Measurements from ENCODE around the gene FAM32A. TPM values are rescaled to one million over a fixed set of nuclear protein-coding genes. Genes with fewer than 3 reads are reported as not detected.
A peak's percentile ranks its signal among the peaks of the same experiment; 100 is the strongest.

The FAM32A gene
- total and polyA plus RNA-seq, 2 of the 8 experiments (the other 6 are each of a cell fraction or from before 2014, with no cell fraction given), result 75.6 to 105 TPM

DNA sequence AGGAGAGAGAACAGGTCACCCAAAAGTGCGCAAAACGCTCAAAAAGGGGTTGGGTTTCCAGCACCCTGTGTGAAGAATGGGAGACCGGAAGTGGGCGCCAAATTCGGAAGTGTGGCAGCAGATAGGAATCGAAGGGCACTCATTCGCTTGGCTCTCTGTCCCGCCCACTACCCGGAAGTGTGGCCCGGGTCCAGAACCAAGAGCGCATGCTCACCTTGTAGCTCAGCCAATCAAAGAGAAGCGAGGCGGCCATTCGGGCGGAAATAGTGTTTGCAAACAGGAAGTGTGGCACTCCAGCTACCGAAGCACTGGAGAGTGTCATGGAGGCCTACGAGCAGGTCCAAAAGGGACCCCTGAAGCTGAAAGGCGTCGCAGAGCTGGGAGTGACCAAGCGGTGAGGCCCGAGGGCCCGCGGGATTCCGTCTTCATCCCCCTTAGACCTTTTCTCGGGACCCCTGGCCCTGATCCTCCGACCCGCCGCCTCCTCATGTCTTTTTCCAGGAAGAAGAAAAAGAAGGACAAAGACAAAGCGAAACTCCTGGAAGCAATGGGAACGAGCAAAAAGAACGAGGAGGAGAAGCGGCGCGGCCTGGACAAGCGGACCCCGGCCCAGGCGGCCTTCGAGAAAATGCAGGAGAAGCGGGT is at the start of gene FAM32A (continued):
- peak; percentile 91 for TF ChIP-seq POLR2AphosphoS5 (IDR thresholded peaks at IDR 0.05; ENCODE audit: low read depth, low read length)
- TF ChIP-seq HDAC6 (IDR thresholded peaks at IDR 0.05; ENCODE audit: low read depth, low read length), result no peak
- no peak for TF ChIP-seq JUND (IDR thresholded peaks at IDR 0.05; ENCODE audit: low read length)
- no peak for TF ChIP-seq JUN (IDR thresholded peaks at IDR 0.05; ENCODE audit: low read depth, low read length)
- peak; percentile 93 for TF ChIP-seq TBP (IDR thresholded peaks at IDR 0.05; ENCODE audit: low read depth, low read length)
- 0 out of 4 replicates have a peak, but pooled peaks of 1 of the 2 experiments have one; percentile 28 for TF ChIP-seq SIN3A (conservative IDR thresholded peaks at IDR 0.05 in 1 of 2, IDR thresholded peaks at IDR 0.05 in 1 of 2; ENCODE audit: low read depth in 1 of 2, low read length in 2 of 2)
- peak; percentile 91 for TF ChIP-seq PHF8 (conservative IDR thresholded peaks at IDR 0.05; ENCODE audit: low read depth, low read length)
- TF ChIP-seq TAF1 (IDR thresholded peaks at IDR 0.05; ENCODE audit: low read depth, low read length), result peak; percentile 95
- TF ChIP-seq SRF (IDR thresholded peaks at IDR 0.05; ENCODE audit: low read depth, low read length), result peak; percentile 96
- TF ChIP-seq EP300 (IDR thresholded peaks at IDR 0.05; ENCODE audit: borderline replicate concordance in 1 of 2, low read depth in 2 of 2, low read length in 2 of 2), result no peak
- TF ChIP-seq NRF1 (IDR thresholded peaks at IDR 0.05; ENCODE audit: low read depth, low read length), result peak; percentile 74
- peak in 2 of 3 experiments; percentile 20 to 30; a peak in 2 of 4 replicates for TF ChIP-seq CTCF (IDR thresholded peaks at IDR 0.05; ENCODE audit: control extremely low read depth in 1 of 3, insufficient read depth in 1 of 3, low read depth in 1 of 3, low read length in 3 of 3)
- no peak for TF ChIP-seq SUZ12 (IDR thresholded peaks at IDR 0.05; ENCODE audit: low read length)
- TF ChIP-seq YY1 (IDR thresholded peaks at IDR 0.05; ENCODE audit: low read depth, low read length), result peak; percentile 96
- no peak for TF ChIP-seq SP4 (IDR thresholded peaks at IDR 0.05; ENCODE audit: low read length)
- TF ChIP-seq SIX5 (IDR thresholded peaks at IDR 0.05; ENCODE audit: low read depth, low read length), result peak; percentile 12; the same call in 1 of the 2 replicates
- TF ChIP-seq SAP30 (IDR thresholded peaks at IDR 0.05; ENCODE audit: insufficient read depth, insufficient replicate concordance, low read length), result peak; percentile 37
- no peak for TF ChIP-seq GTF2F1 (IDR thresholded peaks at IDR 0.05; ENCODE audit: borderline replicate concordance, low read depth, low read length)
- no peak for TF ChIP-seq ZNF274 (IDR thresholded peaks at IDR 0.05; ENCODE audit: borderline replicate concordance, extremely low read depth, low read length)
- no peak for TF ChIP-seq MAFK (IDR thresholded peaks at IDR 0.05; ENCODE audit: low read depth, low read length)
- no peak for TF ChIP-seq RBBP5 (IDR thresholded peaks at IDR 0.05; ENCODE audit: borderline replicate concordance, low read depth, low read length)
- no peak for TF ChIP-seq BCL11A (IDR thresholded peaks at IDR 0.05; ENCODE audit: low read depth in 2 of 2, low read length in 2 of 2)

Data from H1 (cell line).